GM06990 (cell line): ENCODE measurements around the gene GABRB1.

Experiments
- DNase-seq: peaks from one replicate; pipeline ENCODE4 v3.0.0-alpha.2; 2011; ENCODE audit not compliant: insufficient read length; ENCODE audit errors: extremely low read depth
- H3K27me3 ChIP-seq: replicated peaks from 2 replicates; pipeline ENCODE4 v1.6.0; 2011; ENCODE audit warnings: low read length; ENCODE audit not compliant: control insufficient read depth, insufficient read depth
- H3K36me3 ChIP-seq: 2 replicates; pipeline ENCODE4 v1.5.1; 2011; ENCODE audit warnings: low read length; ENCODE audit not compliant: control insufficient read depth, insufficient read depth
- H3K4me3 ChIP-seq: replicated peaks from 2 replicates; pipeline ENCODE4 v1.5.1; 2011; ENCODE audit warnings: low read depth, mild to moderate bottlenecking, control low read depth, low read length
- TF ChIP-seq, protein P1 (sequence below): IDR thresholded peaks from 2 replicates; pipeline ENCODE4 v1.5.1; 2011; ENCODE audit warnings: low read length, control low read depth, mild to moderate bottlenecking, inconsistent platforms; ENCODE audit not compliant: insufficient read depth, poor library complexity, severe bottlenecking

GABRB1 gene

DNA sequence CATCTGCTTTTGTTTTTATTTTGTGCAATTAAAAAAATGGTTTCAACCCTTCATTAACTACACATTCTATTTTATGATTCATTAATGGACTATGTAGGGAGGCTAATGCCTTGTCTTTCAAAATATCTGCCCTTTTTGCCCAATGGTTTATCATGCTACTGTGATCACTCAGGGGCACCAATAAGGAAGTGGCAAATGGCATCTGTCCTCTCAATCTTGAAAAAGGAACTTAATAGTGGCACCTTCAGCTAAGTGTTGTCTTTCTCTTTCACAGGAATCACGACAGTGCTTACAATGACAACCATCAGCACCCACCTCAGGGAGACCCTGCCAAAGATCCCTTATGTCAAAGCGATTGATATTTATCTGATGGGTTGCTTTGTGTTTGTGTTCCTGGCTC, 375.0 kb downstream of the GABRB1 start:
- no peak for DNase-seq
- Histone ChIP-seq H3K36me3 (no peaks in the 10 kb centered on the region), H3K4me3 (no peak overlapping the region), H3K27me3 (no peaks in the 10 kb centered on the region; the same call in 1 of the 2 replicates)
- TF ChIP-seq, protein P1, sequence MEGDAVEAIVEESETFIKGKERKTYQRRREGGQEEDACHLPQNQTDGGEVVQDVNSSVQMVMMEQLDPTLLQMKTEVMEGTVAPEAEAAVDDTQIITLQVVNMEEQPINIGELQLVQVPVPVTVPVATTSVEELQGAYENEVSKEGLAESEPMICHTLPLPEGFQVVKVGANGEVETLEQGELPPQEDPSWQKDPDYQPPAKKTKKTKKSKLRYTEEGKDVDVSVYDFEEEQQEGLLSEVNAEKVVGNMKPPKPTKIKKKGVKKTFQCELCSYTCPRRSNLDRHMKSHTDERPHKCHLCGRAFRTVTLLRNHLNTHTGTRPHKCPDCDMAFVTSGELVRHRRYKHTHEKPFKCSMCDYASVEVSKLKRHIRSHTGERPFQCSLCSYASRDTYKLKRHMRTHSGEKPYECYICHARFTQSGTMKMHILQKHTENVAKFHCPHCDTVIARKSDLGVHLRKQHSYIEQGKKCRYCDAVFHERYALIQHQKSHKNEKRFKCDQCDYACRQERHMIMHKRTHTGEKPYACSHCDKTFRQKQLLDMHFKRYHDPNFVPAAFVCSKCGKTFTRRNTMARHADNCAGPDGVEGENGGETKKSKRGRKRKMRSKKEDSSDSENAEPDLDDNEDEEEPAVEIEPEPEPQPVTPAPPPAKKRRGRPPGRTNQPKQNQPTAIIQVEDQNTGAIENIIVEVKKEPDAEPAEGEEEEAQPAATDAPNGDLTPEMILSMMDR = no peak

DNA sequence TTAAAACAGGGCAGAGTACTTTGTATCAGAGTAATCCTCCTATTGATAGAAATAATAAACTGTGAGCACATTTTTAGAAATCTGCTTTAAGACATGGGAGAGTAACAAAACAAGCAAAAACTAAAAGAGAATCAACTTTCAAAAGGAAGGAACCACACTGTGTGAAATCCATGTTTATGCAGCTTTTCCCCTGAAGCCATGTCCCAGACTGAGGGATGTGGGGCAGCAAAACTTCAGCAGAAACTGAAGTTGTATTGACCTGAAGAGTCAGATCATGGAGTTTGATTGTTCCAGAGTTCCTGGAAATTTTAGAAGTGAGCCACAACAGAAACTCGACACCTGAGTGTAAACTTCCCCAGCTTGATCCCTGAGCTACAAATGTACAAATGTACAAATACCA, 378.9 kb downstream of the GABRB1 start:
- DNase-seq = no peak
- H3K4me3 ChIP-seq = no peak overlapping the region
- TF ChIP-seq, protein P1 = no peak
- no peaks in the 10 kb centered on the region for H3K36me3 ChIP-seq
- no peaks in the 10 kb centered on the region; the same call in none of the 2 replicates for H3K27me3 ChIP-seq

DNA sequence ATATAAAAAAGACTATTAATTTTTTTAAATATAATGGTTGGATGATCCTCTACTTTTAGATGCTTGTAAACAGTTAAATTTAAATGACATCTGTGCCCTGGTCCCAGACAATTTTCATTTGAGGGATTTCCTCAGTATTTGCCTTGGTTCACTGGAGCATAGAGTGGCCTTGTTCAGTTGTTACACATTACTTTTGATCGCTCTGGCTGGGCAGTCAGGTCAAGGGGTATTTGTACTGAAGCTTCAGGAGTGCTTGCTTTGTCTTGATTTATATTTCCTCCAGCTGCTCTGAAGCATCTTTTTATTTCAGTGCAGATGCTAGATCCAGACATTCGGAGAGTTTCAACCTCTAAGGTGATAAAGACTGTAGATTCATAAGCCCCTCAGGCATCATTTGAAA, 382.2 kb downstream of the GABRB1 start:
- H3K4me3 ChIP-seq = no peak overlapping the region
- DNase-seq = no peak
- no peaks in the 10 kb centered on the region; the same call in 1 of the 2 replicates for H3K27me3 ChIP-seq
- no peaks in the 10 kb centered on the region for H3K36me3 ChIP-seq
- TF ChIP-seq, protein P1 = no peak

DNA sequence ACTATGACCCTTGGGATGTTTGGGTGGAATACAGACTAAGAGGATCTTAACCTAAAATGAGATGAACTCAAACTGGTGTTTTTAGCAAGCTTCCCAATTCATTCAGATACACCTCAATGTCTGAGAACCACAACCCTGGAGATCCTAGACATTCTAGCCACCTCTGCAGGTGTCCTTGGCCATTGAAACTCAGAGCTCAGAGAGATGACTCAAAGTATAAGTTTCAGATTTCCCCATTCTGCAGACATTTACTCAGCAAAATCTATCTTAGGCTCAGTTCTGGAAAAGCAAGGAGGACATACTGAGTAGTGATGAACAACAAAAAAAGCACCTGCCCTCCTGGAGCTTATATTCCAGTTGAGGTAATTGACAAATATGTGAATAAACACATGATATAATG, 384.4 kb downstream of the GABRB1 start:
- TF ChIP-seq, protein P1 = no peak
- Histone ChIP-seq H3K4me3 (no peak overlapping the region), H3K27me3 (no peaks in the 10 kb centered on the region; the same call in 1 of the 2 replicates), H3K36me3 (no peaks in the 10 kb centered on the region)
- no peak for DNase-seq

DNA sequence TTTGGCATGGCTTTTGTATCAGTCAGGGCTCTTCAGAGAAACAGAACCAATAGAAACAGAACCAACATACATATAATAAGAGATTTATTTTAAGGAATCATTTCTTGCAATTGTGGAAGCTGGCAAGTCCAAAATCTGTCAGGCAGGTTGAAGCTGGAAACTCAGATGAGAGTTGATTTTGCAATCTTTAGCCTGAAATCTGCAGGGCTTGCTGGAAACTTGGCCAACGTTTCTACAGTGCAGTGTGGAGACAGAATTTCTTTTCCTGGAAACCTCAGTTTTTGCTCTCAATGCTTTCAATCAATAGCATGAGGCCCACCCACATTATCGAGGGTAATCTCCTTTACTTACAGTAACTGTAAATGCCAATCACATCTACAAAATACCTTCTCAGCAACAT, 386.8 kb downstream of the GABRB1 start:
- TF ChIP-seq, protein P1 = no peak
- H3K4me3 ChIP-seq = no peak overlapping the region
- DNase-seq = no peak
- H3K36me3 ChIP-seq = no peaks in the 10 kb centered on the region
- no peaks in the 10 kb centered on the region; the same call in 1 of the 2 replicates for H3K27me3 ChIP-seq

DNA sequence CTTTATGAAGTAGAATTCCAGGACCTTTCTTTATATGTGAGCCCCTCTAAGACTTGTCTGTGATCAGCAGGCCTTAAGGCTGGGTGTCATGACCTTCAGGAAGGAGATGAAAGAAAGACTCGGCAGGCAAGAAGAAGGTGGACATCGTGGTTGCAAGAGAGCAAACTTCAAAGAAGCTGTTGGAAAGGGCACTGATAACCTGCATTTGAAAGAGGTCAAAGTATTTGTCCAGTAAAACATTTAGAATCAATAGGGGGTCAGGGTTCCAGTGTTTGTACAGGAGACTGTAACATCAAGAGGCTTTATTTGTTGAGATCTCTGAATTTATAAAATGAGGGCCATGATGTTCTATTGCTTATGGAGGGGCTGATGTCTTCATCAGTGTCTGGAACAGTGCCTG, 387.9 kb downstream of the GABRB1 start:
- H3K4me3 ChIP-seq = no peak overlapping the region
- H3K36me3 ChIP-seq = no peaks in the 10 kb centered on the region
- no peak for DNase-seq
- no peaks in the 10 kb centered on the region; the same call in 1 of the 2 replicates for H3K27me3 ChIP-seq
- TF ChIP-seq, protein P1 = no peak
